HG03175 (cell line): ENCODE data around the gene STAB2.

Experiments used
- ATAC-seq: cut with Tn5 transposase; IDR thresholded peaks from one replicate; pipeline ENCODE4 v1.9.1; 2021; ENCODE audit warnings: mild to moderate bottlenecking, moderate library complexity; ENCODE audit not compliant: unreplicated experiment

The STAB2 gene

DNA sequence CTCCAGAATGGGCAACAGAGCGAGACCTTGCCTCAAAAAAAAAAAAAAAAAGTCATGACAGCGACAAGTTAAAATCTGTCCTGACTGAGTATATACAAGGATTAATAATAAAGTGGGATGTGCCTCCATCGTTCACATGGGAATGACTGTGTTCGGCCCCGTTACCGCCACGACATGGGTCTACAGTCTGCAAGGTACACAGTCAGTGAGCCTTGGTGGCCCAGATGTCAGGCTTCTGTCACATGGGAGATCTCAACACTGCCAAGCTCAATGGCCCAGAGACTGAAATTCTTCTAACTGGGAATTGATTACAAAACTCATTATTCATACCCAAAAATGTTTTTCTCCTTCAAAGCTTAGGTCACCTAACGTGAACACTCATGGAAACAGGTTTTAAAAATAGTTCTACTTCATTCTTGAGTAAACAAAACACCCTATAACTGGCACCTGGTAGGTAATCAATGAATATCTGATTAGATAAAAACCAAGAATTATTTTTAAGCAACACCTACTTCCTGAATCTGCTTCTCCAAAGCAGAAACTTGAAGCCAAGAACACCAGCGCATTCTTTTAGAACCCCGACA lies 188.0 kb downstream of the STAB2 start:
- no peak for ATAC-seq

DNA sequence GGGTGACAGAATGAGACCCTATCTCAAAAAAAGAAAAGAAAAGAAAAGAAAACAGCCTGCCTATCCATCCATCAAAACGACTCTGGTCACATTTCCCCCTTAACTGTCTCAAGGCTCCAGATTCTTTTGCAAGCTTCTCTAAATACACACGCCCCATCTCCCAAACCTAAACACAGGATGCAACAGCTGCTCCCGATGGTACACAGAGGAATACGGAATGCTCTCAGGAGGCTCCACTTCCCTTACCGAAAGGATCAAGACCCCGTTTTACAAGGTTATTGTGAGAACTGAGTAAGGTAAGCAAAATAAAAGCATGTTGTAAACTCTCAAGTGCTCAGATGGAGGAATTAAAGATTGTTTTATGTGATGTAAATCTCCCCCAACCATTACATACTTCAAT lies 191.7 kb downstream of the STAB2 start:
- no peak for ATAC-seq

DNA sequence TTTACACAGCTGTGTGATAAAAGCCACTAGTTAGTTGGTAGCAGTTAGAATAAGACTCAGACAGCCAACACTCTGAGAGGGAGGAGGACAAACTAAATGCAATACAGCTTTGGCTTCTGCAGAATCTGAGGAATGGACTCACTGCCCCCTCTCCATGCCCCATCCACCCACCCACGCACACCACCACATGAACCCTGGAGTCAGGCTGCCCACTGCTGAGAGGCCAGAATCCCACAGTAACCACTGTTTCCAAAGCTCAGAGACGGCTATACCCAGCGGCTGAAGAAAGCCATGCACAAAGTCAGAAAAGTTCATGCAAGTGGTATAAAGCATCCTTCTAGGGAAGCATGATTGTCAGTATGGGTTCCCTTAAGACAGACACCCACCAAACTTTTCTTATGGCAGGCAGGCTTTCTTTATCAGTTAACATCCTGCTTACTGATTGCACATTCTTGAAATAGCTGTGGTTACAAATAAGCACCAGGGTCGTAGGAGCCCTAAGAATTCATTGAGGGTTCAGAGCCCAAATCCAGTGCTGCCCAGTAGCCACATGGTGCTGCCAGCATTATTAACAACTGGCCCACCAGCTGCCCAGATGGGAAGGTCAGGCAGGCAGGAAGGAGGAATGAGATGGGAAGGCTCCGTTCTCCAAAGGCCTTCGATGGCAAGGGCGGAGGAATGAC lies 192.5 kb downstream of the STAB2 start:
- ATAC-seq = no peak

DNA sequence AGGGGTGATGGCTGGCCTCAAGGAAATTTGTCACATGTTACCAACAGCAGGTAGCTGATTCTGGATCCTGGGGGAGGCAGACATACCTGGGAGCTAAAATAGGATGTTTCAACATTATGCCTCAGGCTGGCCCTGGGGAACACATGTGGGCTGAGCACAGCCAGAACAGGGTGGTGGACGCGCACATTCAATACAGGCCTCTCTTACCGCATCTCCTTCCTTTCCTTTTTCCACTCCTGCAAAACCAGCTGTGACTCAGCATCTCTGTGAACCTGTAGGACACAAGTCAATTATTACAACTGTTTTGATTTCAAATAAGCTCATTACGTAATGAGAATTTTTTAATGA lies 193.0 kb downstream of the STAB2 start:
- ATAC-seq = no peak

DNA sequence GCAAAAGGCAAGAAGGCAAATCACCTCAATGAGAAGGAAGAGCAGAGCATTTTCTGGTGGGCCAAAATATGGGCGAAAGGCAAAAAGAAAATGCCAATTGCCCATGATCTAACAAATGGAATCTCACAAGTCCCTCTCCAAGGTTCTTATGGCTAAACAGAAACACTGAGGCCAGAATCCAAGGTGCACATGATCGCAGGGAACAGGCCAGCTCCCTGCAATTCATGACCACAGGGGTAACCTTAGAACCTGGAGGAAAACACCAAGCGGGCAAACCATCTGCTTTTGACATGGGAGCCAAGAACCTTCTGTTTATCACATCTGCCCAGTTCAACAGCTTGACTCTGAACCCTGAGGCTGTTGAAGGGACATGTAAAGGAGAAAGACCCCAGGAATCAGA lies 193.9 kb downstream of the STAB2 start:
- ATAC-seq = no peak

DNA sequence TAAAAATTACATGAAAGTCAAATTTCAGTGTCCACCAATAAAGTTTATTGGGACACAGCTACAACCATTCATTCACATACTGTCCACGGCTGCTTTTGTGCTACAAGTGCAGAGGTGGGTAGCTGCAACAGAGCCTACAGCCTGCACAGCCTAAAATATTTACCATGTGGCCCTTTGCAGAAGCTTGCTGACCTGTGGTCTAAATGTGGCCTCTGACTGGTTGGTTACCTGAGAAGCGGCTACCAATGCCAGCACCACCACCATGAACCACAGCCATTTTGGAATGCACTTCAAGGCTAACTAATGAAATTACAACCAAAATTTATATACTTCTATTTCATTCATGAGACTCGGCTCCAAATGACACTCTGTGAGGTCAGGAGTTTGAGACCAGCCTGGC lies 195.3 kb downstream of the STAB2 start:
- no peak for ATAC-seq

DNA sequence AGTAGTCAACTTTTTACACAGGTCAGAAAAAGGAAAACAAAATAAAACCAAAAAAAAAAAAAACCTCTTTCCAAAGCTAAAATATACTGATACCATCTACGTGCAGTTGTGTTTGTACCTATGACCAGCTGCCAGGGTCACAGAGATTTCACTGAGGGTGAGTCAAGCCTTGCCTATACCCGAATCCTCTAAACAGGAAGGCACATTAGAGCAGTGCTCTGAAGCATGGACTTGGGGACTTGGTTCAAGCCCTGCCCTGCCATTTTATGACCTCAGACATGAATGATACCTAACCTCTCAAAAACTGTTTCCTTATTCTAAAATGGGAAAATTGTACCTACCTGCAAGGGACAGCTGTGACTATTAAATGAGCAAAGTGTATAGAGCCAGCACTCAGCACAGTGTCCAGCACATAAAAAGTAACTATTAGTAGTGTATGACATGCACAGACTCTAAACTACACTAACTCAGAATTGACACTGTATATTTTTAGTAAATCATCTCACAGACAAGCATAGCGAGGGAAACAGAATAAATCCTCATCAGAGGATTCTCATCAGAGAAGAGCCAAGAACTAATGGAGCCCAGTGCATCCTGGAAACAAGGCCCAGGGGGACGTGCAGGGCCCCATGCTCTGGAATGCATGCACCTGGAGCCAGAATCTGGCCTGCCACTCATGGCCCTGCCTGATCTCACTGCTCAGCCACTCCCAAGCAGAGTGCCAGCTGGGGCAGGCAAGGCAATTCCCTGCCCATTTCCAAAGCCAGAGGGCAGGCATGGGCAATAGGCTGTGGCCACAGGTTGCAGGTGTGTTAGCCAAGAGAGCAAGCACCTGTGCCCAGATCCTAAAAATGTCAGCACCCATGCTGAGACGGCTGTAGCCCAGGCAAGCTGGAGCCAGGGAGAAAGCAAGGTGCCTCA lies 196.9 kb downstream of the STAB2 start:
- ATAC-seq = no peak

DNA sequence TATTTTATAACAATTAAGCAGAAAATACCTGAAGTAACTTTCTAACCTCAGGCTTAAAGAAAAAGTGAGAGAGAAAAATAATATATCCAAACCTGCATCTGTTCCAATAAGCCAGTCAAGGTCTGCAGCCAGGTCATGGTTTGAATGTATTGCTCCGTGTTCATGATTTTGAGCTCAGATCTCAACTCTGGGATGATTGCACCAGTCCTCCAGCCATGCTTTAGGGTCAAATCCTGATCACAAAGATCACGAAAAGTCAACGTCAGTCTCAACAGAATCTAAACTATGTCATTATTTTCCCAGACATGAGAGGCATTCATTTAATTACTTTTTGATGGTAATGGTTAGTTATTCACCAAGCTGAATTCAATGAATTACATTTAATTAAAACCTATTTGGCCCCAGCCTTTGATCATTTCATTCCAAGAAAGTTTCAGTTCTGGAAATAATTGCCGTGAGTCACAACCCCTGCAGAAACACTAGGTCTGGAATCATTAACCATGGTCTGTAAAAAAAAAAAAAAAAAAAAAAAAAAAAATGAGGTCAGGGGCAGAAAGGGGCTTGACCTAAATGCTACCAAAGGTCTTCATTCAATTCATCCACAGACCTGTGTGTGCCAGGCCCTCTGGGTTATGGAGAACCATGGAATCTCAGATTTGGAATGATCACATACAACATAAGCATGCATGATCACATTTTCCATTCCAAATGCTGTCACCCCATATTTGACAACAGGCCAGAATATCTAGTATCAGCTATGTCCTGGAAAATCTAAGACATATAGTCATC lies 198.4 kb downstream of the STAB2 start:
- no peak for ATAC-seq

DNA sequence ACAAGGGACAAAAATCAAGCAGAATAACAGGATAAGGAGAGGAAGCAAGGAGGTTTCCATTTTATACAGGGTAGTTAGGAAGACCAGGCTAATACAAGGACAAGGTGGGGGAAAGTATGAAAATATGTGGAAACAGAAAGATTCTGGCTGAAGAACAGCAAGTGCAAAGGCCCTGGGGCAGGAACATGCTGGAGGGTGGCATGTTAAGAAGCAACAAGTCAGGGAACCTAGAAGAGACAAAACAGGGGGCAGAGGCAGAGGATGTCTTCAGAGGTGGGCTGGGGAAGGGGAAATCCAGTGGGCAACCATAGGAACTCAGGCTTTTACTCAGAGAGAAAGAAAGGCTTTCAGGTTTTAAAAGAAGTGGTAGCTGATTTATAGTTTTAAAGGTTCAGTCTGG lies 199.1 kb downstream of the STAB2 start:
- ATAC-seq = no peak

DNA sequence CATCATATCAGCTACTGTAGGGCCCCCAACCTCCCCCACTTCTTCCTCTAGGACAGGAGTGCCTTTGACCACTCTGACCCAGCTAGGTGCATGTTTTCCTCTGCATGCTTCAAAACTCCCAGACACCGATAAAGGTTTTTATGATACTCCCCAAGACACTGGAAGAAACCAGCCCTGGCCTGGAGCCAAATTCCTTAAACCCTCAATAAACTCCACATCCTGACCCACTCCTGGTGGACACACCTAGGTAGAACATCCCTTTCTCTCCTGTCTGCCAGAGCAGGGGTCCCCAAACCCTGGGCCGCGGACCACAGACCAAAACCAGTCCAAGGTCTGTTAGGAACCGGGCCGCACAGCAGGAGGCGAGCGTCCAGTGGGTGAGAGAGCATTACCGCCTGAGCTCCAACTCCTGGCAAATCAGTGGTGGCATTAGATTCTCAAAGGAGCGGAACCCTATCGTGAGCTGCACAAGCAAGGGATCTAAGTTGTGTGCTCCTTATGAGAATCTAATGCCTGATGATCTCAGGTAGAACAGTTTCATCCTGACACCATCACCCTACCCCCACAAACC lies 204.4 kb downstream of the STAB2 start:
- ATAC-seq = no peak

DNA sequence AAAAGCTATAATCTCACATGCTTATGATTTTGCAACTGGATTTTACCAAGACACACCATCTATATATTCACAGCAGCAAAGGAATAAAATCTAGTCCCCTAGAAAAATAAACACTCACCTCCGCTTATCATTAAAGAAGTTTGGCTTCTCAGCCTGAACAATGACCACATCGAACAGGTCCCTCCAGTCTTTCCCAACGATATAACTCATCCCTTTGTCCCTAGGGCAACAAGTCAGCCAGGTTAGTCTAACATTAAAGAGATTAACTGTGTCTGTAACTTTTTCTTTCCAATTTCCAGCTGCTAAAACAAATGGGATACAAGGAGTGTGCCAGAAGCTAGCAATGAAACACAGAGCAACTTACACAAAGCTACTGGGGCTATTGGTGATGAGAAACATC lies 206.0 kb downstream of the STAB2 start:
- ATAC-seq = no peak

DNA sequence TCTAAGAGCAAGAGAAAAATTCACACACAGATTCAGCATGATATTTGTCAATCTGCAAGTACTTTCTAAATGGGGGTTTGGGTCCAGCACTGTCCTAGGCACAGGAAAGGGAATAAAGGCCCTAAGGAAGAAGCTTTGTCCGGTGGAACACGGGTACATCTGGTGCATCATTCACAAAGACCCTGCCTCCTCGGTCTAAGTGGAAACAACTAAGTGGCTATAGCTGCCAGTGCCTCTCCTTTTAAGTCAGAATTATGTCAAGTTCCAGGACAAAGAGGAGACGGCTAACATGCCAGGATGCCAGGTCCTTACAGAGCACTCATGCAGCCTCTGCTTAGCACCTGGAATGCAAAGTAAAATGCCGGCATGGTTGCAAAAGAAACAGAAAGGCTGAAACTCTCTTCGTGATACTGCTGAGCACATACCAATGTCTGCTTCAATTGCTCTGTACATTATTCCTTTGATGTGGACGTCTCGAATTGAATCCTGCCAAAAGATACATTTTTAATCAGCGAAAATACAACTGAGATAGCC lies 206.5 kb downstream of the STAB2 start:
- no peak for ATAC-seq

DNA sequence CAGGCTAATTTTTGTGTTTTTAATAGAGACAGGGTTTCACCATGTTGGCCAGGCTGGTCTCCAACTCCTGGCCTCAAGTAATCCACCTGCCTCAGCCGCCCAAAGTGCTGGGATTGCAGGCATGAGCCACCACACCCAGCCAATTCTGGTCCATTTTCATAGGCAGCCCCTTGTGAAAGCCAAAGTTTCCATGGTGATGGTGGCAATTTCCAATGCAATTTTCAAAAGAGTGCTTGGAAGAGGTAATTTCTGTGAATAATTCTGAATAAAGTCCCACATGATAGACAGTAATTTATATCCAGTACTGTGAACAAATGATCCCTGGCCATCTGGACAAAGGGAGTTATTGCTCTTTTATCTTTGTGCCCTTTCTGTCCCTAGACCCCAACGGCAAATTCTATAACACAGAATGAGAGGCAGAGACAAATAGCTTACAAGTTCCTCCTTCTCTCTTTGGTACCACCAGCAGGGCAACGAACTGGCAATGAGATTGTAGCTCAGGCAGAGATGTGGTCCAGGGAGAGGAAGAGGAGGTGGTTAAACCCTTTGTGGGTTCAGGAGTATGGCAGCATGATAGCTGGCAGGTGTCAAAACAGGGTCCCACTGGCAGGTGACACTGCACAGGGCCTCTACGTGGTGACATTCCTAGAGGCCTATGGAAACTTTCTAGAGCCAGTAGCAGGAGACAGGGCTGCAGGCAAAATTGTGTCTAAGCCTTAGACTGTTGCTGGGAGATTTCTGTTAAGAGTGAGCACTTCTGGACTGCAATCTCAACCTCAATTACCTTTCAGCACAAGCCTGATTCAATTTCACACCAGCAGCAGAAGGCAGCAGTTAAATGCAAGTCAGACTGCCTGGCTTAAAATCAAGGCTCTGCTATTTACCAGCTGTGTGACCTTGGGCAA lies 207.5 kb downstream of the STAB2 start:
- ATAC-seq = no peak

DNA sequence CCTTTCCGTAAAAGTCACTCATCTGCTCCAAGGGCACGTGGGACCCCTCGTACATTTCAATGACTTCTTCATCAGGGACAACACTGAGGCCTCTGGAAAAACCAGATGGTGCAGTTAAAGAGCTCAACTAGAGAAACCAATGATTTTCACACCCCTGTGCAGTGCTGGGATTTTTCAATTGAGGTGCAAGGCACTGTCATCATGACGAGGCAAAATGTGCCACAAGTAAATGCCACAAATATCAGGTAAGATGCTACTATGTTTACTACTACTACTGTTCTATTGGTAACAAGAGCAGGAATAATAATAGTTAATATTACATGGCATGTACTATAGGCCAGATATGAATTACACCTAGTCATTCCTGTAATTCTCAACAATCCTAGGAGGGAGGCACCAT lies 211.5 kb downstream of the STAB2 start:
- ATAC-seq = no peak

DNA sequence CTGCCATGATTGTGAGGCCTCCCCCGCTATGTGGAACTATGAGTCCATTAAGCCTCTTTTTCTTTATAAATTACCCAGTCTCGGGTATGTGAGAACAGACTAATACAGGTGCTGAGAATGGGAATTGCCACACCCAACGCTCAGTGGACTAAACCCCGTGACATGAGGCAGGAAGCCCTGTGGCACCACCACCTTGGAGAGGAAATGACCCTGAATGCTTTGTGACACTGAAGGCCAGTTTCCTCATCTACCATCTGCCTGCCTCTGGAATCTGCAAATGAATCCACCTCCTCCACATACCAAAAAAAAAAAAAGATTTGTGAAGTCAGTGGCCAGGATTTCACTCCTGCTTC lies 212.4 kb downstream of the STAB2 start:
- no peak for ATAC-seq

DNA sequence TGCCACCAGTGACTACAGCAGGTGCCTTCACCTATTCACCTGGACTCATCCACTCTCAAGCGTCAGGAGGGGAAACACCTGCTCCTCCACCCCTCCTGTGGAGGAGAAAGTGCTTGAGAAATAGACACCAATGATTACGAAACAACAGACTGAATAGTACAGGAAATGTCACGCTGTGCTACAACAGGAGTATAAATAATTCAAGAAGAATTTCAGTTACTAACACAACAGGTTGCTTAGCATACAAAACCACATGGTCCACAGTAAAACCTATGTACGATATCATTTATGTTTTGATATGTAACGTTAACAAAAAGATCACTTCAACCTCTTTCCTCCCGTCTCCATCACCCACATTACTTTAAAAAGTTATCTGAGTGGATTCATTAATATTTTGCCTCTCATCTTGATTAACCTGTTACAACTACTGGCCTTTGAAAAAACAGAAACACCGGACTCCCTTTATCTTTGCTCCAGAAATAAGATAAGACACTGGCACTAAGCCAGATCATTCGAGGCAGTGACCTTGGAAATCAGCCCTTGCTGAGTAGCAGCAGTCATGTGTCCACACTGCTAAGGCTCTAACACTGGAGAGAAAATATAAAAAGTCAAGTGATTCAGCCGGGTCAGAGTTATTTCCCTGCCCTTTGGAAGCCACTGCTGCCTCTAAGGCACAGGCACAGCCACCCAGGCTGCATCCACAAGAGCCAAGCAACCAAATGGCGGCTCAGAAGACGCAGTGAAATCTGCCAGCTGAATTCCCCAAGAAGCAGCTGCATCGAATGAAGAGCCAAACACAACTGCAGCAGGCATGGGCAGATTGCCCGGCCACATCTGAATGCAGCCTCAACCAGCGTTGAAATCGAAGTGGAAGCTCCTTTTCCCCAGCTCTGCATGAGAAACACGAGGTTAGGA lies 213.0 kb downstream of the STAB2 start:
- ATAC-seq = no peak

DNA sequence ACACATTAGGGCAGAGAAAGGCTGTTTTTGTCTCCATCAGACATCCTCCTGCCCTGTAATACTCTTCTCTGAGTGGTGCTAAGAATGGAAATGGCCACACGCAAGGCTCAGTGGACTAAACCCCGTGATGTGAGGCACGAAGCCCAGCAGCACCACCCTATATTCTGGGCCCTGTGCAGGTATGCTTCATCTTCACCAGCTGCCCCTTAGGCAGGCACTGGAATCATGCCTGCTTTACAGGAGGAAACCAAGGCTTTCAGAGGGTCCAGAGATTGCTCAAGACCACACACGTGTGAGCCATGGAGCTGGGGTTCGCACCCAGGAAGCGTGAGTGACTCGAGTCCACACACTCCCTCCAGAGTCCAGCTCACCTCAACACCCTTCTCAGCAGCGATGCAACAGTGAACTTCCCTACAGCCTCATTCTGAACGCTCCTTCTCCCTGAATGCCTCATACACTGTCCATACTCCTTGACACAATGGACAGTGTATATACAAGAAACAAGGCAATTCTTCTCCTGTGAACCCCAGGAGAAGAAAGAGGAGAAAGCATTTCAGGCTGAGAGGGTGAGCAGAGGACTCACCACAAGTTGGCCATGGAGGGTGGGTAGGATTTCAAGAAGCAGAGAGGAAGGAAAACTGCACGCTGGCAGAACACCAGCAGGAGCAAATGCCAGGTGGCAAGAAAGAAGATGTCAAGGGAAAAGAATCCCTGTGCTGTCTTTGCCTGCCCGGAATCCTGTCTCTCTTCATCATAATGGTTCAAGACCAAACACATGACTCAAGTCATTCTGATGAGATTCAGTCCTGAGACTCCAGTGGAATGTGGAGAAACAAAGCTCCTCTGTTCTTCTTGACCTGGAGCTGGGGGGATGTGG lies 214.9 kb downstream of the STAB2 start:
- no peak for ATAC-seq

DNA sequence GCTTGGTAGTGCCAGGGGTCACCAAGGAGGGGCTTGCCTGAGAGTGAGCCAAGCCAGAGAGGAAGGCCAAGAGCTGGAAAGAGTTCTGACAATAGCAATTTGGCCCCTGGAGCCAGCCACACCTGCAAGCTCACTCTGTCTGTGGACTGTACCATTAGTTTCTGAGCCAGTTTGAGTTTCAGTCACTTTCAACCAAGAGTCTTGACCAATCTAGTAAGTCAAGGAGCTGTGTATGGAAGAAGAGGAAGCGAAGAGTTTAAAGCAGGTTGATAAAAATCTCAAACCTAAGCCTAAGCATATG lies 215.5 kb downstream of the STAB2 start:
- ATAC-seq = no peak
